GM18502 (cell line): ENCODE data around the gene CACNB1.
A peak's percentile ranks its signal among the peaks of the same experiment; 100 is the strongest.

Source experiments
- ATAC-seq: cut with Tn5 transposase; IDR thresholded peaks from one replicate; pipeline ENCODE4 v1.9.1; 2021; ENCODE audit warnings: mild to moderate bottlenecking; ENCODE audit not compliant: unreplicated experiment, poor library complexity

The CACNB1 gene

GRCh38 chr17:39204245-39204644, 6.8 kb upstream of the CACNB1 start:
- ATAC-seq, result no peak

- no peak for ATAC-seq
Measured at GRCh38 chr17:39200957-39201510, 3.6 kb upstream of the CACNB1 start.

DNA sequence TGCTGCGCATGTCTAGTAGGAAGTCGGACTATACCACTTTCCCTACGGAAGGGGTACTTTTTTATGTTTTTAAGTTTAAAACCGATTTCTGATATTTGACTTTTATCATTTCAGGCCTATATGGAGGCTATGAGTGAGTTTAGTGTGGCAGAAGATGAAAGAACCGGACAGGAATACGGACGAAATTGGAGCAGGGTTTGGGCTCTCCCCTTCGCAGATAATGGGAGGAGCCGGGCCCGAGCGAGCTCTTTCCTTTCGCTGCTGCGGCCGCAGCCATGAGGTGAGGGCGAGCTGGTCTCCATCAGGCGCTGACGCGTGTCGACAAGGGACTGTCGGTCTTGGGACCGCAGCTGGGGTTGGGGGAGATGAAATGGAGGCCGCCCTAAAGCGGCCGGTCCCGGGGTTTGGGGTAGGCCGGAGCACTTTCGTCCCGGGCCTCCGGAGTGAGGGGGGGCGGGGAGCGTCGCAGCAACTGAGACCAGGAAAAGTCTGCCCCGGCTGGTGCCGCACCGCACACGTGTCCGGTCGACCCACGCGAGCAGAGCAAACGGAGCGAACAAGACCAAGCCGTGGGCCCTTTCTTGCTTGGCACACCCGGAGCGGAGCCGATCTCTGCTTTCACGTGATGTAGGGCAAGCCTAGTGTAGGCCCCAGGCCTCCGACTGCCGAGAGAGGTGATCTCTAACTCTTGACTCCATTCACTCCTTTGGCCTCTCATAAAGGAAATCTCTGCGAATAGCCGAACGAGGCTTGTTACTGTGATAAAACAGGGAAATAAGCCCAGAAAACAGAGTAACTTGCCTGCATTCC, 2.8 kb upstream of the CACNB1 start, which contains the start of gene RPL19:
Gene RPL19 (plus strand): TSS at position 214 of the 810 bp plus-strand sequence. CDS start 62 bp downstream, at position 276.
- ATAC-seq, result peak; percentile 60

GRCh38 chr17:39199820-39200069, 2.3 kb upstream of the CACNB1 start:
- peak; percentile 66 for ATAC-seq

GRCh38 chr17:39198186-39198566, 707 bp upstream of the CACNB1 start:
- no peak for ATAC-seq

GRCh38 chr17:39196808-39197291, 619 bp downstream of the CACNB1 start:
- ATAC-seq, result no peak

- ATAC-seq, result no peak
Measured at GRCh38 chr17:39196241-39196807, 1.1 kb downstream of the CACNB1 start.

GRCh38 chr17:39195568-39196160, 1.8 kb downstream of the CACNB1 start:
- ATAC-seq, result no peak

DNA sequence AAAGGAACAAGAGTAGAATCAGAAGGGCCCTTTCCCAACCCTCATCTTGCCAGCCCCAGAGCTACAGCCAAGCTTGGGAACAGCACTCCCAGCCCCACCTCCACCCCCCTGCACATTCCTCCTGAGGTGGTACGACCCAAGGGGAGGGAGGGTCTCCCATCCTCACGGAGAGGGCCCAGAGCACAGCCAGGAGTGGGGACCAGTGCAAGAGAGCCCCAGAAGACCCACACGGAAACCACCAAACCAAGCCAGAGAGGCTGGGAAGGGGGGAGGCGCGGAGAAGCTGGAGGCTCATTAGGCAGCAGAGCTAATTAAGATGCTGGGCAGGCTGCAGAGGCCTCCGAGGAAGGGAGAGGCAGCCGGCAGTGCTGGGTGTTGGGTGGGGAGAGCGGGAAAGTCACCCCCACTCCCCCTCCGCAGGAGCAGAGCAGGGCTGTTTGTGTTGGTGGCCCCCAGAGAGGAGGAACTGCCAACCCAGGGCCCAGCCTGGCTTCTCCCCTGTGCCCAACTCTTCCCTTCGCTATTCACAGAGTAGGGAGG, 2.4 kb downstream of the CACNB1 start:
- ATAC-seq, result no peak

GRCh38 chr17:39194089-39194984, 3.1 kb downstream of the CACNB1 start:
- no peak for ATAC-seq

DNA sequence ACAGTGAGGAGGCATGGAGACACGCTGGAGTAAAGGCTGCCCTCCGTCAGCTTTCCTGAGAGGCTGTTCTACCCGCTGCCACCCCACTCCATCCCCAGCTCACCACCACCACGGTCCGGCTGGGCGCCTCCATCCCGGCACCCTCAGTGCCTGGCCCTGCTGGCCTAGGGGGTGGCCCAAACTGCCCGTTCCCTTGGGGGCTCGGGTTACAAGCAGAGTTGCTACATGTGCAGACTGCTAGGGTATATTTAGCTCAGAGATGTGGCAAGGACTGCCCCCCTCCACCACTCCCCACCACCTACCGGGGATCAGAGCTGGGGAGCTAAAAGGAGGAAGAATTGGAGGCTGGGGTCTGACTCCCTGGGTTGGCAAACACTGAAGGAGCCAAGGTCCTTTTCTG, 4.1 kb downstream of the CACNB1 start:
- ATAC-seq, result no peak

DNA sequence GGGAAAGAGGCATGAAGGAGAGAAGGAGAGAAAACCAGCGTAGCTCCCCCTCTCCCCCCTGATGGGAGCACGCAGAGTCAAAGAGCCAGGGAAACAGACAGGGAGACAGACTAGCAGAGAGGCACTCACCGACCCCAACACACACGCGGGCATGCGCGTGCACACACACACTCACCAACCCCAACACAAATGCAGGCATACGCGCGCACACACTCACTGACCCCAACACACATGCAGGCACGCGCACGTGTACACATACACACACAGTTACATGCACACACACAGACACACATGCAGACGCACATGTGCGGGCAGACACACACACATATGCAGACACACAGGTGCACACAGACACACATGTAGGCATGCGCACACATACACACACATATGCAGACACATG, 4.6 kb downstream of the CACNB1 start:
- ATAC-seq, result no peak

DNA sequence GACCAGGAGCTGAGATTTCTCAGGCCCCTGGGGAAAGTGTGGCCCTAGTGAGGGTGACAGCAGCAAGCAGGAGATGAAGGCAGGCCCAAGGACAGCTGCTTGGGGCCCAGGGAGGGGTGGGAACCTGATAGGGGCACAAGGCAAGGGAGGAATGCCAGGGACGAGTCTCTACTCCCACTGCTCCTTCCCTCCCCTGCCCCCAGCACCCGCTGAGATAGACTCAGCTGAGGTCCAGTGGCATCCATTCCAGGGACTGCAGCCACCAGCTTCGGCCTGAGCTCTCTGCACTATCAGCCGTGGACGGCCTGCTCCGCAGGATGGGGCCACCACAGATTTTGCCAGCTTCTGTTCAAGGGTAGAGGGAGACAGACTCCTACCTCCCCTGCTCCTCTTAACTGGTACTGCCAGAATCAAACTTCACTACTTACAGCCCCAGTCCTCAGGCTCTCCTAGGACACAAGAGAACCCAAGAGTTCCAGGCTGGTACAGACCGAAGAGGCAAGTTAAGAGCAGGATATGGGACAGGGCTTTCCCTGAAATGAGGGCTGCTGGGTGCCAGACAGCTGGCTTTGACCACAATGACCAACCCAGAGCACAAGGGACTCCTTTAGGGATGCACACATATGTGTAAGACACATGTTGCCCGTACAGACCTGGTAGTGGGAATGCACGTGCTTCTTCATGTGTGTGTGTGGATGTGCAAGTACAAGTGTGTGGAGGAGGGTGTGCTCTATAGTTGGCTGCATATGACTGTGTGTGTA, 5.5 kb downstream of the CACNB1 start:
- ATAC-seq, result no peak

DNA sequence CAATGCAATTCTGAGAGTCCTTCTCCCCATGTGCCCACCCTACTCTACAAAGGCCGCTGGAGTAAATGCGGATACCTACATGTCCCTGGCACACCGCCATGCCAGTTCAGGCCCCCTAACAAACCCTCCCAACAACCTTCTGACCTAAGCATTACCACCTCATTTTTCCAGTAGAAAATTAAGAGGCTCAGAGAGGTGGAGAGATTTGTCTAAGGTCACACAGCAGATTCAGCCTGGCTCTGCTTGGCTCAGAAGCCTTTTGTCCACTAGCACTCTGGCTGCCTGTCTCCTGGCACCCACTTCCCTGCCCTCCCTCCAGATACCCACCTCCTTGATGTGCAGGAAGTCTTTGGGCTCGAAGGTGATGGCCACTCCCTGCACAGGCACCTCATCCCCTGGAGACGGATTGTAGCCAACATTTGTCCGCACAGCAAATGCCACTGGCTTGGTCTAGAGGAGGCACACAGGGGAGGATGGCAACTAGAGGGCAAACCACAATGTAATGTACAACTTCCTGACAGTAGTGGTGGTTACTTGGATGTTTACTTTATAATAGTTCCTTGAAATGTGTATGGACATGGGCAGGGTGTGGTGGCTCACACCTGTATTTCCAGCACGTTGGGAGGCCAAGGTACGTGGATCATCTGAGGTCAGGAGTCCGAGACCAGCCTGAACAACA, 10.2 kb downstream of the CACNB1 start:
- no peak for ATAC-seq

- ATAC-seq, result no peak
Measured at GRCh38 chr17:39186481-39187002, 10.9 kb downstream of the CACNB1 start.

DNA sequence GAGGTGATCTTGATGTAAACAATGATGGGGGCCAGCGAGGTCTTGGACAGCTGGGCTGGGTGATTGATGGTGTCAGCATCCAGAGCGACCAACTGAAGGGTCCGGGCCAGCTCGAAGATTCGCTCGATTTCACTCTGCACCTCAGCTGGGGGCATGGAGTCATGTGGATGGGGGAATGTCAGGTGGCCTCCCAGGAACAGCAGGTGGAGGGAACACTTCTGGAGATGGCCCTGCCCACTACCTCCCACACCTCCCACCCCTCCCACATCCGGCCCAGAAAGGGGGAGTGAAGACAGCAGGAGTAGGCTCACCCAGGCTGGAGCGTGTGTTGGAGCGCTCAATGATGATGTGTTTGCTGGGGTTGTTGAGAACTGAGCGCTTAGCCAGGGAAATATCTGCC, 13.7 kb downstream of the CACNB1 start:
- ATAC-seq, result no peak

- ATAC-seq, result no peak
Measured at GRCh38 chr17:39183045-39183444, 14.4 kb downstream of the CACNB1 start.

GRCh38 chr17:39181303-39181702, 16.2 kb downstream of the CACNB1 start:
- ATAC-seq, result no peak

DNA sequence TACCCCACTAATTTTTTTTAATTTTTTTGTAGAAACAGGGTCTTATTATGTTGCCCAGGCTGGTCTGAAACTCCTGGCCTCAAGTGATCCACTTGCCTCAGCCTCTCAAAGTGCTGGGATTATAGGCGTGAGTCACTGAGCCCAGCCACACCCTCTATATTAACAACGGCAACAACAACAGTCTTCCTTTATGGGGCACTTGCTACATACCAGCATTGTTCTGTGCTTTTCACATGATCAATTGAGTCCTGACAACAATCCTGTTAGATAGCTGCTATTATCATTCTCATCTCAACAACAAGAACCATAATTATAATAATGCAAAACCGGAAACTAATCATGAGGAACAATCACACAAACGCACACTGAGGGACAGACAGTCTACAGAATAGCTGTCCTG, 18.9 kb downstream of the CACNB1 start:
- ATAC-seq, result no peak
